Tibial artery (tissue), 4 donors: ENCODE data around the gene PHTF2.

Source experiments
- DNase-seq, 2 donors: peaks; one replicate each; pipeline ENCODE4 v3.0.0-alpha.2; 2019
- H3K27ac ChIP-seq, 2 donors: fragments of 200-600 bp; sonication (generic) in 1 of 2; 1 replicate in 1 of 2; 2 replicates in 1 of 2; pipeline ENCODE4 v1.5.1; 2018 to 2019; ENCODE audit warnings: mild to moderate bottlenecking in 1 of 2
- H3K27me3 ChIP-seq, 2 donors: fragments of 200-600 bp; sonication (generic) in 1 of 2; one replicate each; pipeline versions ENCODE4 v1.5.1 to v1.6.0; 2016 to 2019
- H3K36me3 ChIP-seq, 3 donors: fragments of 200-600 bp; sonication (generic) in 2 of 3; one replicate each; pipeline ENCODE4 v1.5.1; 2016 to 2019; ENCODE audit warnings: mild to moderate bottlenecking in 2 of 3
- H3K4me1 ChIP-seq, 4 donors: fragments of 200-600 bp; sonication (generic) in 2 of 4; 1 replicate in 3 of 4; 2 replicates in 1 of 4; pipeline ENCODE4 v1.5.1; 2016 to 2019
- H3K4me3 ChIP-seq, 2 donors: fragments of 200-600 bp; sonication (generic) in 1 of 2; 1 replicate in 1 of 2; 2 replicates in 1 of 2; pipeline ENCODE4 v1.5.1; 2018 to 2019; ENCODE audit warnings: mild to moderate bottlenecking in 2 of 2
- H3K9me3 ChIP-seq, 3 donors: fragments of 200-600 bp; sonication (generic) in 1 of 3; one replicate each; pipeline ENCODE4 v1.5.1; 2016 to 2019
- intact Hi-C: fragments of 100-400 bp; cut with DNase I; formaldehyde crosslinking; loops from one replicate; pipeline ENCODE4 v1.15.0; 2023; ENCODE audit warnings: low total_unique reads
- TF ChIP-seq, protein P1 (sequence below), 2 experiments: fragments of 200-600 bp in 1 of 2; fragments of 450-650 bp in 1 of 2; IDR thresholded peaks; one replicate each; pipeline ENCODE4 v1.5.1; 2017 to 2019; ENCODE audit warnings: antibody characterized with exemption in 2 of 2, mild to moderate bottlenecking in 1 of 2, moderate library complexity in 1 of 2

PHTF2 gene

DNA sequence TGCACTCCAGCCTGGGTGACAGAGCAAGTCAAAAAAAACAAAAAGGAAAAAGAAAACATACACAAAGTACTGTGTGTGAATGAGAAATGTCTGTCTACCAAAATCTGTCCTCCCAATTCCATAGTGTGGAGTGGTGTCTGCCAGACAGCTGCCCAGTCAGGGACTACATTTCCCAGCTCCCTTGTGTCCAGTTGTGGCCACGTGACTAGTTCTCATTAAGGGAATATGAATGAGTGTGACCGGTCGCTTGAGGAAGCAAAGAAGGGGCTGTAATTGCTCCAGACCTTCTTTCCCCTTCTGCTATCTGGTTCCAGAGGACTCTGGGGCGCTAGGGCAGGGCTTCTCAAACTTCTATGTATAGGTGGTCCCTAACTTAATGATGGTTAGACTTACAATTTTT, 204.1 kb downstream of the PHTF2 start:
- Histone ChIP-seq H3K27ac (no peak overlapping the region), H3K4me1 (peaks cover 0 to 11% (median 3%) of the 10 kb centered on the region in 4 donors), H3K36me3 (no peaks in the 10 kb centered on the region), H3K9me3 (no peaks in the 10 kb centered on the region), H3K4me3 (no peak overlapping the region), H3K27me3 (no peaks in the 10 kb centered on the region)
- TF ChIP-seq, protein P1, sequence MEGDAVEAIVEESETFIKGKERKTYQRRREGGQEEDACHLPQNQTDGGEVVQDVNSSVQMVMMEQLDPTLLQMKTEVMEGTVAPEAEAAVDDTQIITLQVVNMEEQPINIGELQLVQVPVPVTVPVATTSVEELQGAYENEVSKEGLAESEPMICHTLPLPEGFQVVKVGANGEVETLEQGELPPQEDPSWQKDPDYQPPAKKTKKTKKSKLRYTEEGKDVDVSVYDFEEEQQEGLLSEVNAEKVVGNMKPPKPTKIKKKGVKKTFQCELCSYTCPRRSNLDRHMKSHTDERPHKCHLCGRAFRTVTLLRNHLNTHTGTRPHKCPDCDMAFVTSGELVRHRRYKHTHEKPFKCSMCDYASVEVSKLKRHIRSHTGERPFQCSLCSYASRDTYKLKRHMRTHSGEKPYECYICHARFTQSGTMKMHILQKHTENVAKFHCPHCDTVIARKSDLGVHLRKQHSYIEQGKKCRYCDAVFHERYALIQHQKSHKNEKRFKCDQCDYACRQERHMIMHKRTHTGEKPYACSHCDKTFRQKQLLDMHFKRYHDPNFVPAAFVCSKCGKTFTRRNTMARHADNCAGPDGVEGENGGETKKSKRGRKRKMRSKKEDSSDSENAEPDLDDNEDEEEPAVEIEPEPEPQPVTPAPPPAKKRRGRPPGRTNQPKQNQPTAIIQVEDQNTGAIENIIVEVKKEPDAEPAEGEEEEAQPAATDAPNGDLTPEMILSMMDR (IDR thresholded peaks at IDR 0.05): no peak
- DNase-seq: no peak
- intact Hi-C loops: no loop called here

DNA sequence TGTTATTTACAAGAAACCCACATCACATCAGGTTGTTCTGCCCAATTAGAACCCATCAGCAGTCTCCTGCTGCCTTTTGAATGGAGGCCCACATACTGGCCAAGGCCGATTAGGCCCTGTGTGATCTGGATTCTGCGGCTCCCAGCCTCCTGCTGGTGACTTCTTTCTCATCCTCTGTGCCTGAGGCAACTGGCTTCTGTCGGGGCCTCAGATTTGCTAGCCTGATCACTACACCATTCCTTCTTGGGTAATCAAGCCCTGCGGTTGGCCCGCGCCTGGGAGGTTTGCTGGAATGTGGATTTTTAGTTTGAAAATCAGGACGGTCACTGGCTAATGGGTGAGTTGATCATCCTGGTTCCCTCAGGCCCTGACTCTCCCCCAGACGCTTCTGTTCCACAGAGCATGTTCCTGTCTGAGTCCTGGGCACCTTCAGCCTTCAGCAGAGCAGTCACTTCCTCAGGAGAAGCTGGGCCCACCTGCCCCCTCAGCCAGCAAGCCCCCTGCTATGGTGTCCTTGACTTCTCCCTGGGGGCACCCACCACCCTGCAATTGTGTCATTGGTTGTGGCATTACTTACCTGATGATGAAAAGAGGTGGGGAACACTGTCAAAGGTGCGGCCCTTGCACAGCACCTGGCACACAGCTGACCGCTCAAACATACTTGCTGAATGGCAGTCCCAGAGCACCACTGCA, 207.6 kb downstream of the PHTF2 start:
- no peak for DNase-seq
- peaks cover 0 to 11% (median 3%) of the 10 kb centered on the region in 4 donors for H3K4me1 ChIP-seq
- no peaks in the 10 kb centered on the region for H3K36me3 ChIP-seq
- H3K9me3 ChIP-seq: no peaks in the 10 kb centered on the region
- H3K27ac ChIP-seq: no peak overlapping the region
- no peak overlapping the region for H3K4me3 ChIP-seq
- intact Hi-C loops: no loop called here
- TF ChIP-seq, protein P1 (IDR thresholded peaks at IDR 0.05): no peak
- no peaks in the 10 kb centered on the region for H3K27me3 ChIP-seq
